Daoy (cell line): ENCODE data around the gene CLCNKB. TPM values are rescaled to one million over a fixed set of nuclear protein-coding genes. Genes with fewer than 3 reads are reported as not detected.

Experiments
- DNase-seq: peaks from one replicate; pipeline ENCODE4 v3.0.0-alpha.2; 2015; ENCODE audit warnings: low read depth
- total RNA-seq: library from RNA; depleted of rRNA; stranded (reverse); fragments of >200 nt; shearing (Covaris generic); gene quantifications from 2 replicates; pipeline ENCODE4 v1.2.3, GENCODE V29; 2014; rRNA removed

The CLCNKB gene
- total RNA-seq, 1 experiment from 2014 or later, result 0.11 TPM

- DNase-seq, result no peak
These were observed 50.0 kb downstream of the CLCNKB start for GRCh38 chr1:16093611-16094010.

GRCh38 chr1:16094453-16095158, 51.0 kb downstream of the CLCNKB start:
- DNase-seq, result no peak

GRCh38 chr1:16095447-16095846, 51.9 kb downstream of the CLCNKB start:
- DNase-seq, result no peak

- no peak for DNase-seq
These were observed 55.8 kb downstream of the CLCNKB start for GRCh38 chr1:16099412-16099811.

- DNase-seq, result no peak
These were observed 58.0 kb downstream of the CLCNKB start for GRCh38 chr1:16101623-16102022.

Other genes starting within 250 kb of the CLCNKB start
- 4.1 and 5.9 TPM in 2 replicates for gene UQCRHL, start 236.1 kb upstream of the CLCNKB start, total RNA-seq
- gene SPEN, start 196.1 kb upstream of the CLCNKB start, total RNA-seq, result 14.9 and 22.3 TPM in 2 replicates
- 43.1 and 53.5 TPM in 2 replicates for gene ZBTB17, start 67.7 kb upstream of the CLCNKB start, total RNA-seq
- gene SRARP, start 39.5 kb upstream of the CLCNKB start, total RNA-seq, result not detected in 2 replicates
- gene HSPB7, start 25.7 kb upstream of the CLCNKB start, total RNA-seq, result 0.17 TPM in 1 of 2 replicates, not detected in the other
- gene CLCNKA, start 21.7 kb upstream of the CLCNKB start, total RNA-seq, result not detected in 2 replicates
- gene FAM131C, start 29.9 kb downstream of the CLCNKB start, total RNA-seq, result 0.23 TPM in 1 of 2 replicates, not detected in the other
- gene EPHA2, start 112.3 kb downstream of the CLCNKB start, total RNA-seq, result 50.8 and 67.7 TPM in 2 replicates
- gene ARHGEF19, start 168.9 kb downstream of the CLCNKB start, total RNA-seq, result 2.4 and 4.2 TPM in 2 replicates
- 2.6 and 21.4 TPM in 2 replicates for gene CPLANE2, start 193.4 kb downstream of the CLCNKB start, total RNA-seq